ENCODE data around the gene CXADR.

GRCh38 chr21:17479606-17480005, 33.2 kb upstream of the CXADR start:
- TF ChIP-seq CTCF (IDR thresholded peaks at IDR 0.05) (no peak), POLR2AphosphoS5 (IDR thresholded peaks at IDR 0.05) (no peak)

Measured in sigmoid colon (tissue), 4 donors.